ENCODE measurements around the gene METRN. TPM values are rescaled to one million over a fixed set of nuclear protein-coding genes. Genes with fewer than 3 reads are reported as not detected.

Gene METRN
- total and polyA plus RNA-seq, 4 donors: 10.9 to 67.3 (median 41.5) TPM

GRCh38 chr16:765488-765865 lies 50.6 kb downstream of the METRN start:
- no peak overlapping the region for H3K4me3 ChIP-seq
- H3K36me3 ChIP-seq (ENCODE audit: control insufficient read depth in 4 of 4, insufficient read depth in 4 of 4, low read length in 4 of 4): no peaks in the 10 kb centered on the region
- DNase-seq (no peak), ATAC-seq (ENCODE audit: insufficient read depth, low FRiP score) (no peak)
- WGBS, 2 donors: 91 to 95% methylated on average over 29 of the region's 29 CpGs
- no peak for TF ChIP-seq CTCF (IDR thresholded peaks at IDR 0.05; ENCODE audit: control extremely low read depth, extremely low read depth)
- H3K4me1 ChIP-seq (ENCODE audit: control insufficient read depth in 5 of 5, insufficient read depth in 5 of 5, low read length in 5 of 5): peaks cover 0 to 5% (median 0%) of the 10 kb centered on the region in 5 donors
- H3K27ac ChIP-seq (ENCODE audit: low read depth in 1 of 2, low read length in 1 of 2): no peak overlapping the region
- H3K9me3 ChIP-seq (ENCODE audit: control insufficient read depth in 4 of 4, insufficient read depth in 3 of 4, low read length in 3 of 4): no peaks in the 10 kb centered on the region
- no peak overlapping the region for H3K9ac ChIP-seq (ENCODE audit: insufficient read depth in 1 of 2, low read length in 2 of 2)
- H3K27me3 ChIP-seq (ENCODE audit: control insufficient read depth in 3 of 3, insufficient read depth in 3 of 3, low read length in 2 of 3): no peaks in the 10 kb centered on the region

GRCh38 chr16:766008-766819 lies 51.3 kb downstream of the METRN start:
- 85 to 92% methylated on average over 27 to 29 of the region's 29 CpGs for WGBS, 2 donors
- H3K4me3 ChIP-seq: no peak overlapping the region
- peaks cover 0 to 5% (median 0%) of the 10 kb centered on the region in 5 donors for H3K4me1 ChIP-seq (ENCODE audit: control insufficient read depth in 5 of 5, insufficient read depth in 5 of 5, low read length in 5 of 5)
- TF ChIP-seq CTCF (IDR thresholded peaks at IDR 0.05; ENCODE audit: control extremely low read depth, extremely low read depth): no peak
- ATAC-seq (ENCODE audit: insufficient read depth, low FRiP score) (no peak), DNase-seq (no peak)
- no peak overlapping the region for H3K9ac ChIP-seq (ENCODE audit: insufficient read depth in 1 of 2, low read length in 2 of 2)
- H3K9me3 ChIP-seq (ENCODE audit: control insufficient read depth in 4 of 4, insufficient read depth in 3 of 4, low read length in 3 of 4): no peaks in the 10 kb centered on the region
- H3K27ac ChIP-seq (ENCODE audit: low read depth in 1 of 2, low read length in 1 of 2): no peak overlapping the region
- no peaks in the 10 kb centered on the region for H3K36me3 ChIP-seq (ENCODE audit: control insufficient read depth in 4 of 4, insufficient read depth in 4 of 4, low read length in 4 of 4)
- no peaks in the 10 kb centered on the region for H3K27me3 ChIP-seq (ENCODE audit: control insufficient read depth in 3 of 3, insufficient read depth in 3 of 3, low read length in 2 of 3)

DNA sequence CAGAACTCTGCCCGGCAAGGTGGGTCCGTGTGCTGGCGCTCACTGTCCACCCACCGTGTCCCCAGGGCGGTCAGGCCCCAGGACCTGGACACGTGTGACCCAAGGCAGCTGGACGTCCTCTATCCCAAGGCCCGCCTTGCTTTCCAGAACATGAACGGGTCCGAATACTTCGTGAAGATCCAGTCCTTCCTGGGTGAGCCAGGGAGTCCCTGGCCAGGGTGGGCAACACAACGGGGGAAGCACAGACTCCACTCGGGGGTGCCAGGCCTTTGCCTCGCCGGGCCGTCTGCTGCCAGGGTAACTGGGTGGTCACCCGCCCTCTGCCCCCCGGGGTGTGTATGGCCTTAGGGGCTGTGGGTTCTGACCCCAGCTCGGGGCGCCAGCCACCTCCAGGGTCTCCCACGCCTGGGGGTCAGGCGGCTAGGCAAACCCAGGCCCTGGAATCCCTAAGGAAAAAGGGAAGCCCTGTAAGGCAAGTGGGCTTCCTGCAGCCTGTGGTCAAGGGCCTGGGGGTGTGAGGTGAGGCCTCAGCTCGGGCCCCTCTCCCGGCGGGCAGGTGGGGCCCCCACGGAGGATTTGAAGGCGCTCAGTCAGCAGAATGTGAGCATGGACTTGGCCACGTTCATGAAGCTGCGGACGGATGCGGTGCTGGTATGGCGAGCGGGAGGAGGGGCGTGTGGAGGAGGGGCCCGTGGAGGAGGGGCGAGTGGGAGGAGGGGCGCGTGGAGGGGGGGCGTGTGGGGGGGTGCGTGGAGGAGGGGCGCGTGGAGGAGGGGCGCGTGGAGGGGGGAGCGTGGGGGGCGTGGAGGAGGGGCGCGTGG lies 52.1 kb downstream of the METRN start:
- Histone ChIP-seq H3K9me3 (ENCODE audit: control insufficient read depth in 4 of 4, insufficient read depth in 3 of 4, low read length in 3 of 4) (no peaks in the 10 kb centered on the region), H3K27me3 (ENCODE audit: control insufficient read depth in 3 of 3, insufficient read depth in 3 of 3, low read length in 2 of 3) (no peaks in the 10 kb centered on the region), H3K4me1 (ENCODE audit: control insufficient read depth in 5 of 5, insufficient read depth in 5 of 5, low read length in 5 of 5) (peaks cover 0 to 5% (median 0%) of the 10 kb centered on the region in 5 donors), H3K4me3 (no peak overlapping the region), H3K9ac (ENCODE audit: insufficient read depth in 1 of 2, low read length in 2 of 2) (no peak overlapping the region), H3K36me3 (ENCODE audit: control insufficient read depth in 4 of 4, insufficient read depth in 4 of 4, low read length in 4 of 4) (no peaks in the 10 kb centered on the region), H3K27ac (ENCODE audit: low read depth in 1 of 2, low read length in 1 of 2) (no peak overlapping the region)
- ATAC-seq (ENCODE audit: insufficient read depth, low FRiP score): no peak
- DNase-seq: no peak
- TF ChIP-seq CTCF (IDR thresholded peaks at IDR 0.05; ENCODE audit: control extremely low read depth, extremely low read depth): no peak
- 71 to 74% methylated on average over 31 to 35 of the region's 48 CpGs for WGBS, 2 donors

Measured in lung (tissue), 12 donors.